HEK293 (cell line): ENCODE measurements around the gene RPS6KA4.

ENCODE experiments used
- CTCF ChIA-PET: fragments of 350-600 bp; formaldehyde crosslinking; extraction: SDS; loops from one replicate; lab custom pipeline; 2021; ENCODE audit warnings: antibody characterized with exemption; lab: Yijun Ruan, JAX
- POLR2A ChIA-PET: fragments of 300-600 bp; formaldehyde crosslinking; extraction: SDS; loops from one replicate; lab custom pipeline; 2020; ENCODE audit warnings: antibody characterized with exemption, inconsistent platforms; lab: Yijun Ruan, JAX
- H3K27ac ChIP-seq: fragments of 200-500 bp; sonication (Bioruptor generic); 2 replicates; pipeline ENCODE4 v1.5.1; 2014; ENCODE audit warnings: low read depth, low read length, control low read depth, inconsistent platforms; ENCODE audit errors: extremely low read depth
- H3K36me3 ChIP-seq, 2 experiments: fragments of 200-500 bp in 1 of 2; sonication (Bioruptor generic) in 1 of 2; 1 replicate in 1 of 2; 2 replicates in 1 of 2; pipeline ENCODE4 v1.5.1; 2014 to 2017; ENCODE audit warnings: inconsistent platforms in 2 of 2, low read length in 2 of 2; ENCODE audit not compliant: control insufficient read depth in 2 of 2, insufficient read depth in 1 of 2
- H3K4me1 ChIP-seq: fragments of 200-500 bp; sonication (Bioruptor generic); 2 replicates; pipeline ENCODE4 v1.5.1; 2014; ENCODE audit warnings: mild to moderate bottlenecking, low read length, inconsistent platforms; ENCODE audit not compliant: control insufficient read depth, insufficient read depth
- H3K4me3 ChIP-seq: 2 replicates; pipeline ENCODE4 v1.5.1; 2011; ENCODE audit warnings: low read depth, mild to moderate bottlenecking, control low read depth, low read length, moderate library complexity
- H3K9me3 ChIP-seq: fragments of 200-500 bp; sonication (Bioruptor generic); 2 replicates; pipeline ENCODE4 v1.5.1; 2014; ENCODE audit warnings: low read depth, low read length, inconsistent platforms; ENCODE audit not compliant: control insufficient read depth, insufficient read depth
- IKZF3 ChIP-seq: fragments of 450-650 bp; IDR thresholded peaks from 2 replicates; pipeline ENCODE4 v1.5.0; 2018; ENCODE audit warnings: missing biosample characterization, mild to moderate bottlenecking, missing genetic modification characterization, moderate library complexity
- KLF8 ChIP-seq: fragments of 450-650 bp; formaldehyde crosslinking; IDR thresholded peaks from 2 replicates; pipeline ENCODE4 v1.5.1; 2016; ENCODE audit warnings: missing biosample characterization, missing genetic modification characterization
- SETDB1 ChIP-seq: IDR thresholded peaks from one replicate; pipeline ENCODE4 v1.6.1; 2017; ENCODE audit warnings: mild to moderate bottlenecking, low read length, moderate library complexity, mixed read lengths; ENCODE audit not compliant: insufficient read length
- ZBTB20 ChIP-seq: fragments of 450-650 bp; formaldehyde crosslinking; IDR thresholded peaks from 2 replicates; pipeline ENCODE4 v1.5.1; 2016; ENCODE audit warnings: missing biosample characterization, missing genetic modification characterization
- ZIC2 ChIP-seq: fragments of 450-650 bp; formaldehyde crosslinking; IDR thresholded peaks from 2 replicates; pipeline ENCODE4 v1.5.1; 2016; ENCODE audit warnings: missing biosample characterization, missing genetic modification characterization
- ZNF335 ChIP-seq: fragments of 450-650 bp; formaldehyde crosslinking; conservative IDR thresholded peaks from 2 replicates; pipeline ENCODE4 v1.5.1; 2016; ENCODE audit warnings: missing biosample characterization, missing genetic modification characterization
- ZNF394 ChIP-seq: fragments of 450-650 bp; formaldehyde crosslinking; IDR thresholded peaks from 2 replicates; pipeline ENCODE4 v1.5.1; 2016; ENCODE audit warnings: missing biosample characterization, missing genetic modification characterization, mild to moderate bottlenecking, moderate library complexity, borderline replicate concordance
- ZNF561 ChIP-seq: fragments of 450-650 bp; IDR thresholded peaks from 2 replicates; pipeline ENCODE4 v1.5.1; 2018; ENCODE audit warnings: missing biosample characterization, missing genetic modification characterization, borderline replicate concordance
- ZNF623 ChIP-seq: fragments of 450-650 bp; formaldehyde crosslinking; IDR thresholded peaks from 2 replicates; pipeline ENCODE4 v1.5.1; 2016; ENCODE audit warnings: missing biosample characterization, missing genetic modification characterization
- TF ChIP-seq, protein P1 (sequence below): fragments of 450-650 bp; formaldehyde crosslinking; optimal IDR thresholded peaks from 2 replicates; pipeline ENCODE3; 2016; ENCODE audit warnings: missing biosample characterization, mild to moderate bottlenecking, missing genetic modification characterization
- TF ChIP-seq, protein P2 (sequence below): fragments of 450-650 bp; formaldehyde crosslinking; IDR thresholded peaks from 2 replicates; pipeline ENCODE4 v1.5.1; 2016; ENCODE audit warnings: missing biosample characterization, missing genetic modification characterization
- TF ChIP-seq, protein P3 (sequence below): fragments of 450-650 bp; formaldehyde crosslinking; IDR thresholded peaks from 2 replicates; pipeline ENCODE4 v1.5.1; 2017; ENCODE audit warnings: missing biosample characterization, missing genetic modification characterization
- TF ChIP-seq, protein P4 (sequence below): fragments of 450-650 bp; IDR thresholded peaks from 2 replicates; pipeline ENCODE4 v1.5.1; 2018; ENCODE audit warnings: missing biosample characterization, mild to moderate bottlenecking, missing genetic modification characterization
- TF ChIP-seq, protein P5 (sequence below): fragments of 450-650 bp; formaldehyde crosslinking; IDR thresholded peaks from 2 replicates; pipeline ENCODE4 v1.5.1; 2016; ENCODE audit warnings: missing biosample characterization, missing genetic modification characterization
- TF ChIP-seq, protein P6 (sequence below): fragments of 450-650 bp; formaldehyde crosslinking; IDR thresholded peaks from 2 replicates; pipeline ENCODE4 v1.5.1; 2016; ENCODE audit warnings: missing biosample characterization, missing genetic modification characterization
- TF ChIP-seq, protein P7 (sequence below): fragments of 450-650 bp; formaldehyde crosslinking; IDR thresholded peaks from 2 replicates; pipeline ENCODE4 v1.5.1; 2017; ENCODE audit warnings: missing biosample characterization, missing genetic modification characterization

The RPS6KA4 gene

DNA sequence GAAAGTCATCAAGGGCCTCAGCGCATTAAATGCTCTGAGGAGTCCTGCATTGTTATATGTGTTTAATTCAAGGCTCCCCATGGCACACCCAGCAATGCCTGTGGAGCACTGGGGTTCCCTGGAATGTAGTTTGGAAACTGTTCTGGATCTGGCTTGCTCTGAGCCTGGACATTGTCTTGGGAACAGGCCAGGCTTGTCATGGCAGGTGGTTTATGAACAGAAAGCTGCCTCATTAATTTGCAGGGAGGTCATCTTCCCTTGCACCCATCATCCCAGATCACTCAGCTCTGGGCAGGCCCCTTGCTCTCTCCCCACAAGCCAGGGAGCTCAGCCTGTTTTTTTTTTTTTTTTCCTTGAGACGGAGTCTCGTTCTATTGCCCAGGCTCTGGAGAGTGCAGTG is 32.9 kb downstream of the RPS6KA4 start (continued):
- no peak for TF ChIP-seq ZNF394 (tag by site-specific recombination)
- TF ChIP-seq, protein P1, sequence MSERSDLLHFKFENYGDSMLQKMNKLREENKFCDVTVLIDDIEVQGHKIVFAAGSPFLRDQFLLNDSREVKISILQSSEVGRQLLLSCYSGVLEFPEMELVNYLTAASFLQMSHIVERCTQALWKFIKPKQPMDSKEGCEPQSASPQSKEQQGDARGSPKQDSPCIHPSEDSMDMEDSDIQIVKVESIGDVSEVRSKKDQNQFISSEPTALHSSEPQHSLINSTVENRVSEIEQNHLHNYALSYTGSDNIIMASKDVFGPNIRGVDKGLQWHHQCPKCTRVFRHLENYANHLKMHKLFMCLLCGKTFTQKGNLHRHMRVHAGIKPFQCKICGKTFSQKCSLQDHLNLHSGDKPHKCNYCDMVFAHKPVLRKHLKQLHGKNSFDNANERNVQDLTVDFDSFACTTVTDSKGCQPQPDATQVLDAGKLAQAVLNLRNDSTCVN (tag by site-specific recombination) = no peak

DNA sequence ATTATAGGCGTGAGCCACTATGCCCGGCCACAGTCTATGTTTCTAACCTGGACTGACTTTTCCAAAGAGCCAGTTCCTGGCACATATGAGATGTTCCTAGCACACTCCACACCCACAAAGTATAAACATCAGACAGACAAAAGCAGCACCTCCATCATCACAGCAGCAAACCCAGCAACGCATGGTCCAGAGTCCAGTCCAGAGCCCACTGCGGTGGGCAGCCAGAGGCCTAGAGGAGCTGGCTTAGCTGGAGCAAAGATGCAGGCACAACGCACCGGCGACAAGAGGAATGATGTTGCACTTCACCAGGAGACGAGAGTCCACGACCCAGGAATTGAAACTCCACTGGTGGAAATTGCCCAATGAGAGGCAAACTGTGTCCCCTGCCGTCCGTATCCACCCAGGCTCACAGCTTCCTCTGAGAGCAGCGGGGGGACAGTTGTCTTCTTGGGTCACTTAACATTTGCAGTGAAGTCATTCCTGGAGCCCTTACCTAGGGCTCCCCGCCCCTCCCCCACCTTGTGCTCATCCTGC is 36.6 kb downstream of the RPS6KA4 start:
- TF ChIP-seq, protein P2, sequence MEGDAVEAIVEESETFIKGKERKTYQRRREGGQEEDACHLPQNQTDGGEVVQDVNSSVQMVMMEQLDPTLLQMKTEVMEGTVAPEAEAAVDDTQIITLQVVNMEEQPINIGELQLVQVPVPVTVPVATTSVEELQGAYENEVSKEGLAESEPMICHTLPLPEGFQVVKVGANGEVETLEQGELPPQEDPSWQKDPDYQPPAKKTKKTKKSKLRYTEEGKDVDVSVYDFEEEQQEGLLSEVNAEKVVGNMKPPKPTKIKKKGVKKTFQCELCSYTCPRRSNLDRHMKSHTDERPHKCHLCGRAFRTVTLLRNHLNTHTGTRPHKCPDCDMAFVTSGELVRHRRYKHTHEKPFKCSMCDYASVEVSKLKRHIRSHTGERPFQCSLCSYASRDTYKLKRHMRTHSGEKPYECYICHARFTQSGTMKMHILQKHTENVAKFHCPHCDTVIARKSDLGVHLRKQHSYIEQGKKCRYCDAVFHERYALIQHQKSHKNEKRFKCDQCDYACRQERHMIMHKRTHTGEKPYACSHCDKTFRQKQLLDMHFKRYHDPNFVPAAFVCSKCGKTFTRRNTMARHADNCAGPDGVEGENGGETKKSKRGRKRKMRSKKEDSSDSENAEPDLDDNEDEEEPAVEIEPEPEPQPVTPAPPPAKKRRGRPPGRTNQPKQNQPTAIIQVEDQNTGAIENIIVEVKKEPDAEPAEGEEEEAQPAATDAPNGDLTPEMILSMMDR (tag by site-specific recombination) = no peak
- TF ChIP-seq IKZF3 (tag by site-specific recombination) = no peak
- TF ChIP-seq, protein P3, sequence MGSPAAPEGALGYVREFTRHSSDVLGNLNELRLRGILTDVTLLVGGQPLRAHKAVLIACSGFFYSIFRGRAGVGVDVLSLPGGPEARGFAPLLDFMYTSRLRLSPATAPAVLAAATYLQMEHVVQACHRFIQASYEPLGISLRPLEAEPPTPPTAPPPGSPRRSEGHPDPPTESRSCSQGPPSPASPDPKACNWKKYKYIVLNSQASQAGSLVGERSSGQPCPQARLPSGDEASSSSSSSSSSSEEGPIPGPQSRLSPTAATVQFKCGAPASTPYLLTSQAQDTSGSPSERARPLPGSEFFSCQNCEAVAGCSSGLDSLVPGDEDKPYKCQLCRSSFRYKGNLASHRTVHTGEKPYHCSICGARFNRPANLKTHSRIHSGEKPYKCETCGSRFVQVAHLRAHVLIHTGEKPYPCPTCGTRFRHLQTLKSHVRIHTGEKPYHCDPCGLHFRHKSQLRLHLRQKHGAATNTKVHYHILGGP (tag by site-specific recombination) = no peak
- TF ChIP-seq, protein P1 (tag by site-specific recombination) = no peak
- TF ChIP-seq, protein P4, sequence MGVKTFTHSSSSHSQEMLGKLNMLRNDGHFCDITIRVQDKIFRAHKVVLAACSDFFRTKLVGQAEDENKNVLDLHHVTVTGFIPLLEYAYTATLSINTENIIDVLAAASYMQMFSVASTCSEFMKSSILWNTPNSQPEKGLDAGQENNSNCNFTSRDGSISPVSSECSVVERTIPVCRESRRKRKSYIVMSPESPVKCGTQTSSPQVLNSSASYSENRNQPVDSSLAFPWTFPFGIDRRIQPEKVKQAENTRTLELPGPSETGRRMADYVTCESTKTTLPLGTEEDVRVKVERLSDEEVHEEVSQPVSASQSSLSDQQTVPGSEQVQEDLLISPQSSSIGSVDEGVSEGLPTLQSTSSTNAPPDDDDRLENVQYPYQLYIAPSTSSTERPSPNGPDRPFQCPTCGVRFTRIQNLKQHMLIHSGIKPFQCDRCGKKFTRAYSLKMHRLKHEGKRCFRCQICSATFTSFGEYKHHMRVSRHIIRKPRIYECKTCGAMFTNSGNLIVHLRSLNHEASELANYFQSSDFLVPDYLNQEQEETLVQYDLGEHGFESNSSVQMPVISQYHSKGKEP (tag by site-specific recombination) = no peak
- TF ChIP-seq, protein P5, sequence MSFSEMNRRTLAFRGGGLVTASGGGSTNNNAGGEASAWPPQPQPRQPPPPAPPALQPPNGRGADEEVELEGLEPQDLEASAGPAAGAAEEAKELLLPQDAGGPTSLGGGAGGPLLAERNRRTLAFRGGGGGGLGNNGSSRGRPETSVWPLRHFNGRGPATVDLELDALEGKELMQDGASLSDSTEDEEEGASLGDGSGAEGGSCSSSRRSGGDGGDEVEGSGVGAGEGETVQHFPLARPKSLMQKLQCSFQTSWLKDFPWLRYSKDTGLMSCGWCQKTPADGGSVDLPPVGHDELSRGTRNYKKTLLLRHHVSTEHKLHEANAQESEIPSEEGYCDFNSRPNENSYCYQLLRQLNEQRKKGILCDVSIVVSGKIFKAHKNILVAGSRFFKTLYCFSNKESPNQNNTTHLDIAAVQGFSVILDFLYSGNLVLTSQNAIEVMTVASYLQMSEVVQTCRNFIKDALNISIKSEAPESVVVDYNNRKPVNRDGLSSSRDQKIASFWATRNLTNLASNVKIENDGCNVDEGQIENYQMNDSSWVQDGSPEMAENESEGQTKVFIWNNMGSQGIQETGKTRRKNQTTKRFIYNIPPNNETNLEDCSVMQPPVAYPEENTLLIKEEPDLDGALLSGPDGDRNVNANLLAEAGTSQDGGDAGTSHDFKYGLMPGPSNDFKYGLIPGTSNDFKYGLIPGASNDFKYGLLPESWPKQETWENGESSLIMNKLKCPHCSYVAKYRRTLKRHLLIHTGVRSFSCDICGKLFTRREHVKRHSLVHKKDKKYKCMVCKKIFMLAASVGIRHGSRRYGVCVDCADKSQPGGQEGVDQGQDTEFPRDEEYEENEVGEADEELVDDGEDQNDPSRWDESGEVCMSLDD = no peak
- peak; percentile 49; the same call in 1 of the 2 replicates for TF ChIP-seq ZIC2 (tag by site-specific recombination)
- no peak overlapping the region for H3K4me3 ChIP-seq
- no peak overlapping the region for H3K27ac ChIP-seq
- POLR2A ChIA-PET = interaction anchor here (0.7 kb wide), 1 partner anchor 9 kb away, joined by 3 read pairs; no protein-coding TSS in a partner anchor
- CTCF ChIA-PET = interaction anchor here (0.8 to 1.3 kb wide), 3 partner anchors 54 to 255 kb away, joined by 3 to 5 read pairs (median 4); no protein-coding TSS in a partner anchor
- no peaks in the 10 kb centered on the region for H3K4me1 ChIP-seq
- no peaks in the 10 kb centered on the region for H3K36me3 ChIP-seq
- no peaks in the 10 kb centered on the region for H3K9me3 ChIP-seq

DNA sequence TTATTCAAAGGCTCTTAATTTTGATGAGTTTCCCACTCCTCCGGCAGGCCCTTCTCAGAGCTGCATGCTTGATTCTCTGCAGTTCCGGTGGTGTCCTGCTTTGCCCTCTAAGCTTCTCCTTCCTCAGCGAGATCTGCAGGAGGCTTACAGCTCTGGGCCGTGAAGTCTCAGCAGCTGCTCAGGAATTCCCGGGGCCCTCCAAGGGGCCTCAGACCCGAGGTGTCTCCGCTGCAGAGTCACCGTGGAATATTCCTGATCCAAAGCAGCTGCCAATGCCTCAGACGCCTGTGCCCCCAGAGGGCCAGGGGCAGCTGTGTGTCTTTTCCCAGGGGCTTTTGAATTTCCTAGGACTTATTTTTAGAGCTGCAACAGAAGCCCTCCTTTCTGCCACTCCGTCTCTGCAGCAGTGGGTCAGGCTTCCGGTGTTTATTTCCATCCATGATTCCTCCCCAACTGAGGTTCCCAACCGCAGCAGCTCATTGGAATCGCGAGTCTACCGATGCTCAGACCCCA is 37.2 kb downstream of the RPS6KA4 start:
- H3K36me3 ChIP-seq = no peaks in the 10 kb centered on the region
- no peaks in the 10 kb centered on the region for H3K9me3 ChIP-seq
- ChIA-PET CTCF (interaction anchor here (0.8 to 1.3 kb wide), 3 partner anchors 53 to 254 kb away, joined by 3 to 5 read pairs (median 4); no protein-coding TSS in a partner anchor), POLR2A (interaction anchor here (0.7 kb wide), 1 partner anchor 9 kb away, joined by 3 read pairs; no protein-coding TSS in a partner anchor)
- no peak overlapping the region for H3K4me3 ChIP-seq
- no peaks in the 10 kb centered on the region for H3K4me1 ChIP-seq
- no peak overlapping the region for H3K27ac ChIP-seq
- TF ChIP-seq ZNF561 (tag by site-specific recombination) (no peak), ZNF623 (tag by site-specific recombination) (no peak), SETDB1 (no peak), ZBTB20 (tag by site-specific recombination) (peak; percentile 66), ZNF335 (tag by site-specific recombination) (peak; percentile 76), KLF8 (tag by site-specific recombination) (no peak)
- TF ChIP-seq, protein P6, sequence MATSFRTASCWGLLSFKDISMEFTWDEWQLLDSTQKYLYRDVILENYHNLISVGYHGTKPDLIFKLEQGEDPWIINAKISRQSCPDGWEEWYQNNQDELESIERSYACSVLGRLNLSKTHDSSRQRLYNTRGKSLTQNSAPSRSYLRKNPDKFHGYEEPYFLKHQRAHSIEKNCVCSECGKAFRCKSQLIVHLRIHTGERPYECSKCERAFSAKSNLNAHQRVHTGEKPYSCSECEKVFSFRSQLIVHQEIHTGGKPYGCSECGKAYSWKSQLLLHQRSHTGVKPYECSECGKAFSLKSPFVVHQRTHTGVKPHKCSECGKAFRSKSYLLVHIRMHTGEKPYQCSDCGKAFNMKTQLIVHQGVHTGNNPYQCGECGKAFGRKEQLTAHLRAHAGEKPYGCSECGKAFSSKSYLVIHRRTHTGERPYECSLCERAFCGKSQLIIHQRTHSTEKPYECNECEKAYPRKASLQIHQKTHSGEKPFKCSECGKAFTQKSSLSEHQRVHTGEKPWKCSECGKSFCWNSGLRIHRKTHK (tag by site-specific recombination) = no peak
- TF ChIP-seq, protein P7, sequence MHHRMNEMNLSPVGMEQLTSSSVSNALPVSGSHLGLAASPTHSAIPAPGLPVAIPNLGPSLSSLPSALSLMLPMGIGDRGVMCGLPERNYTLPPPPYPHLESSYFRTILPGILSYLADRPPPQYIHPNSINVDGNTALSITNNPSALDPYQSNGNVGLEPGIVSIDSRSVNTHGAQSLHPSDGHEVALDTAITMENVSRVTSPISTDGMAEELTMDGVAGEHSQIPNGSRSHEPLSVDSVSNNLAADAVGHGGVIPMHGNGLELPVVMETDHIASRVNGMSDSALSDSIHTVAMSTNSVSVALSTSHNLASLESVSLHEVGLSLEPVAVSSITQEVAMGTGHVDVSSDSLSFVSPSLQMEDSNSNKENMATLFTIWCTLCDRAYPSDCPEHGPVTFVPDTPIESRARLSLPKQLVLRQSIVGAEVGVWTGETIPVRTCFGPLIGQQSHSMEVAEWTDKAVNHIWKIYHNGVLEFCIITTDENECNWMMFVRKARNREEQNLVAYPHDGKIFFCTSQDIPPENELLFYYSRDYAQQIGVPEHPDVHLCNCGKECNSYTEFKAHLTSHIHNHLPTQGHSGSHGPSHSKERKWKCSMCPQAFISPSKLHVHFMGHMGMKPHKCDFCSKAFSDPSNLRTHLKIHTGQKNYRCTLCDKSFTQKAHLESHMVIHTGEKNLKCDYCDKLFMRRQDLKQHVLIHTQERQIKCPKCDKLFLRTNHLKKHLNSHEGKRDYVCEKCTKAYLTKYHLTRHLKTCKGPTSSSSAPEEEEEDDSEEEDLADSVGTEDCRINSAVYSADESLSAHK (tag by site-specific recombination) = no peak
